ENCODE results near the gene VAT1L.

DNA sequence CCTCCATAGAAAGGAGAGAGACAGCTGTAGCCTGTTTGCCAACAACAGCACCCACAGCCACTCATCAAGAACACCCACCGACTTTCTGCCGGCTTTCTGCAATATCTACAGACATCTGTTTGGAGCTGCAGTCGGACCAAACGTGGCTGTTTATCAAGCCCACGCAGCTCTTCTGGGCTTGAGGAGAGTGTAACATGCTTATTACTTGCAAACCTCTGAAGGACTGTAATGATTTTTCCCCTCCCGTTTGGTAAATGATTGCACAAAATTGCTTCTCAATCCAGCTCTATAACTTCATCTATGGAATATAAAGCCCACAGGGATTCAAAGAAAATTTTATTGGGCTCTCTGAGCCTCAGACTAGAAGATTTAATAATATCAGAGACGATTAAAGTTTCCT lies 100.5 kb downstream of the VAT1L start:
- TF ChIP-seq EGR1 (IDR thresholded peaks at IDR 0.05; ENCODE audit: borderline replicate concordance in 1 of 2, low read depth in 2 of 2, low read length in 2 of 2): no peak
- no peak for TF ChIP-seq ASH2L (IDR thresholded peaks at IDR 0.05; ENCODE audit: borderline replicate concordance, low read depth)
- TF ChIP-seq, protein P1, sequence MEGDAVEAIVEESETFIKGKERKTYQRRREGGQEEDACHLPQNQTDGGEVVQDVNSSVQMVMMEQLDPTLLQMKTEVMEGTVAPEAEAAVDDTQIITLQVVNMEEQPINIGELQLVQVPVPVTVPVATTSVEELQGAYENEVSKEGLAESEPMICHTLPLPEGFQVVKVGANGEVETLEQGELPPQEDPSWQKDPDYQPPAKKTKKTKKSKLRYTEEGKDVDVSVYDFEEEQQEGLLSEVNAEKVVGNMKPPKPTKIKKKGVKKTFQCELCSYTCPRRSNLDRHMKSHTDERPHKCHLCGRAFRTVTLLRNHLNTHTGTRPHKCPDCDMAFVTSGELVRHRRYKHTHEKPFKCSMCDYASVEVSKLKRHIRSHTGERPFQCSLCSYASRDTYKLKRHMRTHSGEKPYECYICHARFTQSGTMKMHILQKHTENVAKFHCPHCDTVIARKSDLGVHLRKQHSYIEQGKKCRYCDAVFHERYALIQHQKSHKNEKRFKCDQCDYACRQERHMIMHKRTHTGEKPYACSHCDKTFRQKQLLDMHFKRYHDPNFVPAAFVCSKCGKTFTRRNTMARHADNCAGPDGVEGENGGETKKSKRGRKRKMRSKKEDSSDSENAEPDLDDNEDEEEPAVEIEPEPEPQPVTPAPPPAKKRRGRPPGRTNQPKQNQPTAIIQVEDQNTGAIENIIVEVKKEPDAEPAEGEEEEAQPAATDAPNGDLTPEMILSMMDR (IDR thresholded peaks at IDR 0.05 in 2 of 3, conservative IDR thresholded peaks at IDR 0.05 in 1 of 3; ENCODE audit: control insufficient read depth in 2 of 3, extremely low read depth in 1 of 3, insufficient read depth in 1 of 3, low read depth in 3 of 3, low read length in 3 of 3): no peak
- TF ChIP-seq ZNF24 (IDR thresholded peaks at IDR 0.05): no peak
- no peak for TF ChIP-seq FOS (IDR thresholded peaks at IDR 0.05; ENCODE audit: borderline replicate concordance, extremely low read depth, insufficient read length)
- no peak for TF ChIP-seq WRNIP1 (IDR thresholded peaks at IDR 0.05; ENCODE audit: borderline replicate concordance, low read depth, low read length)
- no peak for TF ChIP-seq CBX5 (IDR thresholded peaks at IDR 0.05; ENCODE audit: low read depth)
